HG02798 (cell line): ENCODE measurements around the gene RNU1-2.
"Not testable (repeated sequence)": the region's sequence is repeated elsewhere in the genome, so short reads cannot be mapped to it uniquely, and the experiment has no call there.

Experiments
- ATAC-seq: cut with Tn5 transposase; IDR thresholded peaks from one replicate; pipeline ENCODE4 v1.9.1; 2021; ENCODE audit warnings: mild to moderate bottlenecking; ENCODE audit not compliant: unreplicated experiment, poor library complexity

Gene RNU1-2

DNA sequence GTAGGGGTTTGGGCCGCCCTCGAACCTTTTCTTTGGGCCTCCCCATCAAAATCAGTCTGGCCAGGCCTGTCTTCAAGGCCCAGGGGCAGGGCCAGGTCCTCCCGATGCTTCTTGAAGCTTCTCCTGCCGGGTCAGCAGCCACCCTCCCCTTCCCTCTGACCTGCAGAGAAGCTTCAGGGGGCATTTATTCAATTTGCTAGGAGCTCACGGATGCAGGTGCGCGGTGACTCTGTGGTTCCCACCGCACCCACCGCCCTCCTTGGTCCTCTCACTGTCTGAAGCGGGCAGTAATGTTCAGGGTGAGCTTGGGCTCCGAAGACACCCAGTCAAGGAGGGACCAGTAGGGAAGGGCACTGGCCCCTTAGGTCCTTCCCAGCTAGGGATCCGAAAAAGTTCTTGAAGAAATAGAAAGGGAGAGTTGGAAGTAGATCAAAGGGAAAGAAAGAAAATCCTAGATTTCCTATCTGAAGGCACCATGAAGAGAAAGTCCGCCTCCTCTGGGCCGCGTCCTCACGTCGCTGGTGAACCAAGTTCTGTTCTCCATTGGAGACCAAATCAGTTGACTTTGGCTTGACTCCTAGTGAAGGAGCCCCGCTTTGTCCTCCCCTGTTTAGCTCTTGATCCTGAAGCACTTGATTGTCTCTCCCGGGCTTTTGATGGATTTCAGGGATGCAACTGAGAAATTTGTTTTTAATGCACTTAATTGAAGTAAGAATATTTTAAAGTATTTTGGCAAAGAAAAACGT is 8.7 kb upstream of the RNU1-2 start:
- ATAC-seq, result no peak

GRCh38 chr1:16888860-16889816 is 6.6 kb upstream of the RNU1-2 start:
- no peak for ATAC-seq

GRCh38 chr1:16890539-16891021 is 5.2 kb upstream of the RNU1-2 start:
- not testable (repeated sequence) for ATAC-seq

DNA sequence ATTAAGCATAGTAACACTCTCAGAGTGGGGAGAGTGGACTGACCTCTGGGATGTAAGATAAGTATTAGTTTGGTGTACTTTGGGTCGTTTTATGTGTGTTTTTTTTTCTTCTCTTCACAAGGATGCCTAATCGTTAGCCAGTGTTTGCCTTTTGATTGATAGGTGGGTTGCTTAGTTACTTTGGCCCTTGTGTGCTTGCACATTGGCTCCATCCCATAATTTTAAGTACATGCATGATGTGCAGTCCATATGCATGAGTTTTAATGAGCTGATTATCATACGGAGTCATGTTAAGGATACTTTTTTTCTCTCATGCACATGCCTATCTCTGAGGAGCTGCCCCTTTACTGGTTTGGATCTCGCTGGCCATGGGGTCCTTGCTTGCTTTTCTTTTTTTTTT is 4.7 kb upstream of the RNU1-2 start:
- not testable (repeated sequence) for ATAC-seq

DNA sequence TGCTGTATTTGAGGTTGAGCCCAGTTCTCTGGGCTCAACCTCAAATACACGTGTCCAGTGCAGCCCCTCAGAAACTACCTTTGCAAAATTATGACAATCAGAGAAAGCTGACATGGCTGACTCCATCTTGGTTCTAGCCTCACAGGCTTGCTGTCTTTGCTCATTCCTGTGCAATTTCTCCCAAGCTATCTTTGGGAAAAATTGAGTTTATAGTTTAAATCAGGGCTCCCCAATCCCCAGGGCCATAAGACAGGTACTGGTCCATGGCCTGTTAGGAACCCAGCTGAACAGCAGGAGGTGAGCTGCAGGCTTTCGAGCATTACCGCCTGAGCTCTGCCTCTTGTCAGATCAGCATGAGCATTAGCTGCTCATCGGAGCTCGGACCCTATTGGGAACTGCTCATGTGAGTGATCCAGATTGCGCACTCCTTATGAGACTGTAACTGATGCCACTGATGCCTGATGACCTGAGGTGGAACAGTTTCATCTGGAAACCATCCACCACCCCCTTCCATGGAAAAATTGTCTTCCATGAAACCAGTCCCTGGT is 2.7 kb upstream of the RNU1-2 start:
- not testable (repeated sequence) for ATAC-seq

- not testable (repeated sequence) for ATAC-seq
These were observed 2.0 kb upstream of the RNU1-2 start for GRCh38 chr1:16893796-16894195.

DNA sequence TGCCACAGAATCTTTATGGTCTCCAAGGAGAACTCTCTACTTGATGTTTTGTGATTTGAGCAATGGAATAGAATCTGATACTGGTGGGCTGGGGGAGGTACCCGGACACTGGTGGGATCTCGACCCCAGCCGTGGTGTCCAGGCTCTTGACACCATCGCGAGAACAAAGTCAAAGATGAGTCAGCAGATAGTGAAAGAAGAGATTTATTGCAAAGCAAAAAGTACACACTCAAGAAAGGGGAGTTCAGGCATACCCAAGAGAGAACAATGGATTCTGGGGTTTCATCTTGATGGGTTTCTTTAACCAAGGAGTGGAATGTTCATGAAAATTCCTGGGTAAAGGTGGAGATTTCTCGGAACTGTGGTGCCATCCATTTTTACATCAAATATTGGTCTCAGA is 1.4 kb upstream of the RNU1-2 start:
- not testable (repeated sequence) for ATAC-seq

- ATAC-seq, result not testable (repeated sequence)
These were observed 565 bp upstream of the RNU1-2 start for GRCh38 chr1:16895233-16895597.

DNA sequence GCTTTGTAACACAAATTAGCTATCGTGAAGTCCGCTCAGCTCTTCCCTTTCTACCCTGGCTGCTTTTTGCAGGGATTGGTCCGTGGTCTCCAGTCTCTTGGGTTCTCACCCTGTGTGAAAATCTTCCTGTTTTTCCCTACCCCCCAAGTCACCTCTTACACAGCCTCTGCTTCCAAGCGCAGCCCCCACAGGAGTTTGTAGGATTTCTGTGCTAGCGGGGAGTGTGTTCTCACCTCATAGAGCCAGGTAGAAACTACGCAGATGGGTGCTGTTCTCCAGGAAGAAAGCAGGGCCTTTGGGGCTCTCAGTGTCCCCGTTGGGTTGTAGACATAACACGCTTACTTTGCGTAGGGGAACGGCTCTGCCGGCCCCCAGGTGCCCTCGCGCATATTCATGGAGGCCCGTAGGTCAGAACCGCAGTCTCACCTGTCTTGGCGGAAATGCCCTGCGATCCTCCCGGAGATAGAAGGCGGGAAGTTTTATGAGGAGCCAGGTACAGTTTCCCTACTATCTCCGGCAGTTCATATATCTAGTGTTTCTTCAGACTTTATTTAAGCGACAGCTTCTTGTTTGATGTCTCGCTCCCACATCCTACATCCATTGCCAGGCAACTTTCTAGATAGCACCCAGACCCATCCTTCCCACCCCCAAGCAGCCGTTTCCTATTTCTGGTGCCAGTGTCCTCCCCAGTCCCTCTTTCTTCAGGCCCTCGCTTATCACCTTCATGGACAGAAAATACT is 706 bp downstream of the RNU1-2 start:
- peak; percentile 15 for ATAC-seq

GRCh38 chr1:16897653-16898052 is 1.9 kb downstream of the RNU1-2 start:
- not testable (repeated sequence) for ATAC-seq

DNA sequence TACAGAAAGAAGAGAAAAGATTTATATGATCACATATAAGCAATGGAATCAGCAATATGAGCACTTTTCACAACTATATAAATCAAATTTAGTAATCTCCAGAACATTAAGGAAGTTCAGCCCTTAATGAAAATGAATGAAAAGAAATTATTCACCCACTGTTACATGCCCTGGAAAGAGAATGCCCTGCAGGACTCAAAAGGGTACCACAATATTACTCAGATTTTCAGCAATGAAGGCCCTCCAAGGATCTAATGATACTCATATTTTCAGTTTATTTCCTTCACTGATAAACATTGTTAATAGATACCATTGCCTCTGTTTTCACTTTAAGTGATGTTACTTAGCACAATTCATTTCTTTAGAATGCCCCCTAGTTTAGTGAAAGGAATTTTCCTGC is 2.5 kb downstream of the RNU1-2 start:
- not testable (repeated sequence) for ATAC-seq

GRCh38 chr1:16899020-16899419 is 3.2 kb downstream of the RNU1-2 start:
- ATAC-seq, result not testable (repeated sequence)

DNA sequence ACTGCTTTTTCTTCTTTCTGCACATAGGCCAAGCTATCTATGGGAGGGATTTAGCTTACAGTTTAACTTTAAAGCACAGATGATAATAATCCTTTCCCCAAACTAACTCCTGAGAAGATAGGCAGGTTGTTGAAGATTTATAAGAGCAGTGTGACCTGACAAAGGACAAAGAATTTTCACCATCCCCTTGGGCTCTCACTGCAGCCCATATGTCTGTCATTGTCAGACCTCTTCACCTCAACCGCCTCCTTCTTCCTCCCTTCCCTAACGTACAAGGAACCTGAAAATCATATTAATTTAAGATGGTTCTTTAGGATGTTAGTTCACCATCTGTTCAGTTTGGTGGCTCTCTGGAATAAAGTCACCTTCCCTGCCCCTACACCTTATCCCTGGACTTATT is 5.0 kb downstream of the RNU1-2 start:
- ATAC-seq, result no peak

DNA sequence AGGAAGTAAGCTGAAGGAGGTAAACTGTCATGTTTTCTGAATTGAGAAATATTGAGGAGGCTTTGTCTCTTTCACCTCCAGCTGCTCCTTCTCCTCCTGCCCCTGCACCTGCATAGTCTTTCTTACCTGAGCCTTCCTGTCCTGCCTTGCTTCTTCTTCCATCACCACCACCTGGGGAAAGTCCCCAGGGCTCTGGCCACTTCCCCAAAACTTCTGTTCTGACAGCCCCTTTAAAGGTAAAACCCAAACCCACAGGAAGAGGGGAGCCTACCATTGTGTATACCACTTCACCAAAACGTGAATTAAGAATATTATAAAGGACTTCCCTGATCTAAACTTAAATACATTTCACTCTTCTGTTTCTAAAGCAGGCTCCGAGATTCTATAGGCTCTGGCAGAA is 5.6 kb downstream of the RNU1-2 start:
- ATAC-seq, result not testable (repeated sequence)

- ATAC-seq, result no peak
These were observed 7.3 kb downstream of the RNU1-2 start for GRCh38 chr1:16903054-16903453.

DNA sequence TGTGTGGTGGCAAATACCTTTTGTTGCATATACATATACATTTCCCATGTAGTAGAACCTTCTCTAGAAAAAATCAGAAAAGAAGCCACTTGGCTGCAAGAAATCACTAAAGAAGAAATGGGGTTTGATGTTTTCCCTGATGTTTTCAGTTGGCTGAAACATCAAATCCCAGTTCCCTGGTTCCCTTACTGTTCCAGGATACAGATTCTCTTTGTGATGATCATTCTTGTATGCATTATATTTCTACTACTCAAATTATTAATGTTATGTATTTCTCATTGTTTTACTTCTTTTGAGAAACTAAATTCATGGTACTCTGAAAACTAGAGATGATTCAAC is 7.6 kb downstream of the RNU1-2 start:
- ATAC-seq, result no peak

DNA sequence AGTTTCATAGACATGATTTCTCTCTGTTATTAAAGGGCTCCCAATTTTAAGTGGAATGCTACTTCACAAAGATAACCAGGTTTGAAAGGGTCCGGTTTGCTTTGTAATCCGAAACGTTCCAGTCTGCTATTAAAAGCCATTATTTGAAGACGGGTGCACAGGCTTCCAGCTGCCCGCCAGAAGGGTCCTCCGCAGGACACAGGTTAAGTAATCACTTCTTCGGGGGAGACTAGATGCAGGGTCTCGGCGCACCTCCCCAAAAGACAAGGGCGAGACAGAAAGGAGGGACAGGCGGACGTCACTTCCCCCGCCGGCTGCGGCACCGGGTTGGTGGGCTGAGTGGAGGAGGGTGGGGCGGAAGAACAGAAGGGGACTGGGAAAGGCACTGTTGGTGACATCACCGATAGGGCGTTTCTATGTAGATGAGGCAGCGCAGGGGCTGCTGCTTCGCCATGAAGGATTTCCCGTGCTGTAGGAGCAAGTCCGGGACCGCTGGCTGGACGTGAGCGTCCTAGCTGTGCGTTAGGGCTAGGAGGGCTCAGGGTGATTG is 8.9 kb downstream of the RNU1-2 start:
- ATAC-seq, result peak; percentile 94

DNA sequence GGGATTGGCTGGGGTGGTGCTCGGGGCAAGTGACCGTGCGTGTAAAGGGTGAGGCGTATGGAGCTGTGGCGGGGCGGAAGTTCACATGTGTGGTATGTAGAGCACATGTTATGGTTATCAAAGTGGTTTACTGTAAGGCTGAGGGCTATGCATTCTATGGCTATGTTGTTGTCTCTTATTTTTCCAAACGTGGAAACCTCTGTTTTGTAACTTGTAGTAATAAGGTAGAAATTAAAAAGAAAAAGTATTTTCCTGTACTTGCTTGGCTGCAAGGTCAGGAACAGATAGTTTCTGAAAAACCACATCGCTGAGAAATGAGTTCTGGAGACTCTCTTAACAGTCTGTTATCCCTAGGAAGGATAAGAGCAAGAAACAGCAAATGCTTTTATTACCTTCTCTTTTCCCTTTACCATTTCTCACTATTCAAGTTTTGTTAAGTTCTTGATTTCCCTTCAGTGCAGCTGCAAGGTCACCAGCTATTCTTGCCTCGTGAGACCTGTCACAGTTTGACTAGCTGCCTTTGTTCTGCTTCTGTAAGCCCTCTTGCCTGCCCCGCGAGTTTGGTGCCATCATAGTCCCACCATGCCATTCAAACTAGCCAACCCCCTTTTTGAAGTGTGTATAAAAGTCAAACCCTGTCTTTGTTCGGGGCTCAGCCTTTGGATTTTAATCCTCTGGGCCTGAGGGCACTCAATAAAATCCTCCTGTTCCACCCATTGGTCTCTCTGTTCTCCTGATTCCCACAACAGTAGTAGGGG is 9.5 kb downstream of the RNU1-2 start:
- peak; percentile 76 for ATAC-seq
